NCI-H1930 (cell line): ENCODE results near the gene TRPM3.

ENCODE experiments used
- DNase-seq, 2 experiments: peaks; one replicate each; lab custom pipeline; 2025; lab: John Stamatoyannopoulos, UW

The TRPM3 gene

DNA sequence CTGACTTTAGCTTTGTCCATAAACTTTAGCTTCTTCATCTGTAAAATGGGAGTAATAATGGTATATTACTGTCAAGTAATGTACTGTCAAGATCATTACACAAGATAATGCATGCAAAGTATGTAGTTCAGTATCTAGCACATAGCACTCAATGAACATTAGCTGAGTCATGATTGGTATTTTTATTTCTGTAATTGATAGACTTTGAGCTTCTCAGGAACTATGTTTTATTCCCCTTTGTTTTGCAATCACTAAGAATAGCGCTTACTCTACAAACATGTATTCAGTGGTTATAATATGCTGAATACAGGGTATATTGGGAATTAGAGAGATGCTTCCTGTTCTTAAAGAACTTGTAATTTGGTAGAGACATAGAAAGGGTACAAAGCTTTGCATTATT is 564.6 kb downstream of the TRPM3 start:
- DNase-seq, result no peak

DNA sequence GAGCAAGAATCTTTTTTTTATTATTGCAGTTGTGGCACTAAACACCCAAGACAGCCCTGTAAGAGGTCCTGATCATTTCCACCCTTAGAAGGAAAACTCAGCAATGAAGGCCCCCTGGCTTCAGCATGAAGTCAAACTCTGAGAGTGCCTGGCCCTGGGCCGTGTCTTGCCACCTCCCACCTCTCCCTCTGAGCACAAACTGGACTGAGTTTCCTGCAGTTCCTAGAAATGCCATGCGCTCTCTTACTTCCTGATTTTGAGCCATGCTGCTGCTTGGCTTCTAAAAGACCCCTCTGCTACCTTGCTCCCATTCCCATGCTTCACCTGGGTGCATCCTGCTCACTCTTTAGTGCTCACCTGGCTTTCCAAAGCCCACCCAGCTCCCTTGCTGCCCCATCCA is 566.5 kb downstream of the TRPM3 start:
- no peak for DNase-seq

DNA sequence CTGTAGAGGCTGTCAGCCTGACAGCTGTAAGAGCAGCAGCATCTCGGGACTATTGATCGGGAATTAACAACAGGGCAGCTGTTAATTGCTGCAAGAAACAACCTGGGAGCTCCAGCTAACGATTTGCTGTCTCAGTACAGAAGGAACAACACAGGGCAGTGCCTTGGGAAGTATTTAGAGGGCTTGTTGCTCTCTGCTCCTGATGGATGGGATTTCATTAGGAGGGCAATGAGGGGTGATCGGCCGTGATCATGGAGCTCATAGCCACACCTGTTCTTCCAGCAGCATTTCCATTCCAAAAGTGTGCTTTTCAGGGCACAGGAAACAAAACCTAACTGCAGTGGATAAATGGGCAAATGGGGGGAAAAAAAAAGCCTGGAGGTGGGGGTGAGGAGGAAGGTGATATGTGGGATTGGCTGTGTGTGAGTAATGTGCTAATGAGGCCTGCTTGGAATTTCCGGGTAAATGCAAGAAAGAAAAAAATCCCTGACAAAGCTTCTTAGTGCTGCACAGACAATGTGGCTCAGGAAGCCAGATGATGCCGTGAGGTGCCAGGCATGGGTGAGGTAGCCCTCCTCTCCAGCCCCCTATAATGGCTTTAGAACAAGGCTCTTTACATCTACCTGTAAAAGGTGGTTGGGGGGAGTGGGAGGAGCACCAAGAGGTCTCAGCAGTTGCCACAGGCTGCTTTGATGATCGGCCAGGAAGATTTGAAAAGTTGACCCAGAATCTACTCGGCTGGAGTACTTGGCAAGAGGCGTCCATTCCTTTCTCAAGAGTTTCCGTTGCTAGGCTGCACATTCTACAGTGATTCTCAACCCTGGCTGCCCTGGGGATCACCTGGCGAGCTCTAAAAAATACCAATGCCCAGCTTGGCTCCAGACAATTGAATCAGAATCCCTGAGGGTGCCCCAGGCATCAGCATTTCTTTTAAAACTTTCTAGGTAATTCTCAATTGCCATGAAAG is 567.4 kb downstream of the TRPM3 start:
- no peak for DNase-seq

DNA sequence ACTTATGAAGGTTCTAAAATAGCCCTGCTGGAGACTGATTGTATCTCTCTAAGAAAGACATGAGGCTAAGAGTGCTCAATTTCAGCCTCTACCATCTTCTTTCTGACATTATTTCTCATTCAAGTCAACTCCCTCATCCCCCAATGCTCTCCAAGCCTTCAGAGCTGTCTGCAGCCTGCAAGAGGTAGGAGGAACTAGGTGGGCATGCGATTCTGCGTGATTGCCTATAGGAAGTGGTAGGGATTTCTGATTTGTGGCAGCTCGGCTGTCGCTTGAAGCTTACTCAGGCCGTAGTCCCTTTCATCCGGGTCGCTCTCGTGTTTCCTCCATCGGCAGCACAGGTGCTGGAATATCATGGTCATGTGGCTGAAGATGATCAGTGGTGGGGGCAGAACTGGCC is 568.9 kb downstream of the TRPM3 start:
- DNase-seq, result no peak

DNA sequence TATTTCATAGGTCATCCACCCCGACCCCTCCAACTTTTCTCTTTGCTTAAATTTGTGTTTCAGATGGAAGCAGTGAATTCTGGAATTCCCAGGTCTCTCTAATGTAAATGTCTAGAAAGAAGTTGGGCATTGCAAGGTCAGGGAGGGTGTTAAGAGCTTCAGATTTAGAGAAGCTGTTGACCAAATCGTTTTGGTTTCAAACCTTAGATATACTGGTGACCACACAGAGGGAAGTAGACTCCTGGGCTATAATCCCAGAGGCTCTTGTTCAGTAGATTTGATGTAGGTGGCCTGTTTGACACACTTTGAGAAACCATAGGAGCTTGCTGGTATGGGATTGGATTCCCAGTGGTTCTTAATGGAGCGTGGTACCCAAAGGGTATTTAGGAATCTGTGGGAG is 569.6 kb downstream of the TRPM3 start:
- DNase-seq, result no peak

DNA sequence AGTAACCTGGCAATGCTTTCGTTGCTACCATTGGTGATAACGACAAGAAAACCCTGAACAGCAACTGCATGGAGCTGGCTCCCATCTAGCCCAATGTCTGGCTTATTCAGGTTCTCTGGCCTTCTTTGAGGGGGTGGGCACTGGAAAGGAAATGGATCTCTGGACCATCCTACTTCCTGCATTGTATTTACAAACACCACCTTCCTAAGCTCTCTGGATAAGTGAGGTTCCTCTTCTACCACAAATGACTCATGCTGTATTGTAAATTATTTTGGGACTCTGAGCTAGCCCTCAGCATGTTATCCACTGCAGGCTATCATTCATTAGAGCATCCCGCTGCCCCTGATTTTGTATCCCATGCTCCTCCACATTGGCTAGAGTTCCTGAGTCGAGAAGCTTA is 570.0 kb downstream of the TRPM3 start:
- DNase-seq, result no peak

DNA sequence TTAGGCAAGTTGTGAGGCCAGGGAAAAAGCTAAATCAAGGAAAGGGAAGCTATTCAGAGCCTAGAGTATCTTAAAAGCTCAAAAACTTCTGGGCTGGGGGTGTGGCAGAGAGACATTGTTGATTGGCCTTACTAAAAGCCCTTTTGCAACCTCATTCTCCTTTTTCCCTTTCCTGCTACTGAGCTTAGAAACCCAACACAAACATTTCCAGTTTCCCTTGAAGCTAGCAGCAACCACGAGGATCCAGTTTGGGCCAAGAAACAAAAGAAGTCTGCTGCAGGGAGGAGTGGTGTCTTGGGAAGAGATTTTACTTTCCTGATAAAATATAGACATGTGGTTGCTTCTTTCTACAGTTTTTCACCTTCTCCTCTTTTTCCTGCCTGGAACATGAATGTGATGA is 571.5 kb downstream of the TRPM3 start:
- no peak for DNase-seq

DNA sequence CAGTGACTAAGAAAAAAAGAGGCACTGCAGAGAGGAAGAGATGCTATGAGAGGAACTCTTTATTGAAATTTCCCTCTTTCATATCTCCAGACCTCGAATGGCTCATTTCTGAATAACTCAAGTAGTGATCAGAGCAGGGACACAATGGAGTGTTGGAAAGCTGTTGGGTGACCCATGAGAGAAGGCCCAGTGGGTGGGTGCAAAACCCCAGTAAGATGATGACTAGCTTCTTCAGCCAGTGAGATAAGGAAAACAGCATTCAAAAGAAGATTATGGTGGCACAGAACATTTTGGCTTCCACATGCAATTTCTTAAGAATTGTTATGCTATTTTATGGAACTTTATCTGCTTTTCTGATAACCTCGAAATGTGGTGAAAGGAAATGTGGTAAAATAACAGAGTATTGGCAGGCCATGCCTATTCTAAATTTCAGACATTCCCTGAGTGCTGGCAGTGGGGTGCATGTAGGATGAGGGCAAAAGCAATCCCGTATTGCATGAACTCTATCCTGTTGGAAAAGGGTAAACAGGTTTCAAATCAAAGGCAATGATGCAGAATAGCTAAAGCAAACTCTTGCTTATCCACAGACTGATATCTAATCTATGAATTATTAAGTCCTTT is 579.0 kb downstream of the TRPM3 start:
- DNase-seq, result no peak

DNA sequence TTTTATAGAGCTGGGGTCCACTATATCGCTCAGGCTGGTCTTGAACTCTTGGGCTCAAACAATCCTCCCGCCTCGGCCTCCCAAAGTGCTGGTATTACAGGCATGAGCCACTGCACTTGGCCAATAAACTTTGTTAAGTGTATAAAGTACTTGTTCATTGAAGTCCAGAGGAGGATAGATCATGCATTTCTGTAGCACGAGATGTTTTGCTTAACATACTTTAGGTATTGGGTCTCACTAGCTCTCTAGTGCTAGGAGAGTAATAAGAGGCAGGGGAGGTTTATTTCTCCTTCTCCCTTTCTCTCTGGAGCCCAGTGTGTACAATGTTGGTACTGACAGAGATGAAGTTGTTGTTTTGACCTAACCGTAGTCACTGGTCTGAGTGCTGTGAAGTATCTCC is 581.4 kb downstream of the TRPM3 start:
- DNase-seq, result no peak

DNA sequence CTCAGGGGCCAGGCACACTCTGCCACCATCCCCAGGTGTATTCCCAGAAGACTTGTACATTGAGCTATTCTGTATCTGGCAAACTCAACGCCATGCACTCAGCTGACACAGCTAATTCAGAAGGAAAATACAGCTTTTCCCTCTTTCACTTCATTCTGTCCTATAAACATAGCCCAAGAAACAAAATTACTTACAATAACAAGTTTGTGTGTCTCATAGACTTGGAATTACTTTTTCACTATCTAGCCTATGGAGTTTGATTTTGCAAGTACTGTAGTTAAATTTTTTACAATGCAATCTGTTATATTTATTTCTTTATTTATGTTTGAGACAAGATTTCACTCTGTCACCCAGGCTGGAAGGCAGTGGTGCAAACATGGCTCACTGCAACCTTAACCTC is 581.9 kb downstream of the TRPM3 start:
- no peak for DNase-seq

DNA sequence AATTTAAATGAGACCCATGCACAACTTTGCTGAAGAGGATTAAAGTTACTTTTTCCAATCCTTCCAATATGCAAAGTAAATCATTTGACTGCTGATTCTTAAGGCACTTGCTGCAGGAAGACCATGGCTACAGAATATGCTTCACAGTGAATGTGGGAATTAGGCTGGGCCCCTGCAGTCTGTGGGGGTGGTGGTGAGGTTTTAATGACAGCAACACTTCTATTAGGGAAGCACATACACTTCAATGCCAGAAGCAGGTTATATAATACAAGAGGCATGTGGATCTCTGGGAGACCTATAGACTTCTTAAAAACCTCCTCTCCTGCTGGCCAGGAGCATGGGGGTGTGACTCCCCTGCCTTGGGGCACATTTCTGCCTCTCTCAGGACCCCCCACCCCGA is 582.4 kb downstream of the TRPM3 start:
- DNase-seq, result no peak

DNA sequence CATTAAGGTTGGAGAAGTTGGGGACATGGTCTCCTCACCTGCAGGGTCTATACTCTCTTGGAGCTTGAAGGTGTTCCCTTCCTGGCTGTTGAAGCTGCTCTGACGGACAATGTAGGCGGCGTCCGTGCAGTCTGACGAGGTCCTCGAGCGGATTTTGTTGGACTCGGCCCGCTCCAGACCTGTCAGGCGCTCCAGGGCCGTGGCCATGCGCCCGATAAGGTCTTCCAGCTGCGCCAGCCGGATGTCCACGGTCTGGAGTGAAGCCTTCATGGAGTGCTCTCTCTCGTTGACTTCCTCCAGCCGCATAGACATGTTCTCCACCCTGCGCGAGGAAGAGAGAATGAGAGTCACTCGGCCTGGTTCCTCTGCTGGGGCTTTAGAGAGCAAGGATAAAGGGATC is 584.3 kb downstream of the TRPM3 start:
- no peak for DNase-seq

DNA sequence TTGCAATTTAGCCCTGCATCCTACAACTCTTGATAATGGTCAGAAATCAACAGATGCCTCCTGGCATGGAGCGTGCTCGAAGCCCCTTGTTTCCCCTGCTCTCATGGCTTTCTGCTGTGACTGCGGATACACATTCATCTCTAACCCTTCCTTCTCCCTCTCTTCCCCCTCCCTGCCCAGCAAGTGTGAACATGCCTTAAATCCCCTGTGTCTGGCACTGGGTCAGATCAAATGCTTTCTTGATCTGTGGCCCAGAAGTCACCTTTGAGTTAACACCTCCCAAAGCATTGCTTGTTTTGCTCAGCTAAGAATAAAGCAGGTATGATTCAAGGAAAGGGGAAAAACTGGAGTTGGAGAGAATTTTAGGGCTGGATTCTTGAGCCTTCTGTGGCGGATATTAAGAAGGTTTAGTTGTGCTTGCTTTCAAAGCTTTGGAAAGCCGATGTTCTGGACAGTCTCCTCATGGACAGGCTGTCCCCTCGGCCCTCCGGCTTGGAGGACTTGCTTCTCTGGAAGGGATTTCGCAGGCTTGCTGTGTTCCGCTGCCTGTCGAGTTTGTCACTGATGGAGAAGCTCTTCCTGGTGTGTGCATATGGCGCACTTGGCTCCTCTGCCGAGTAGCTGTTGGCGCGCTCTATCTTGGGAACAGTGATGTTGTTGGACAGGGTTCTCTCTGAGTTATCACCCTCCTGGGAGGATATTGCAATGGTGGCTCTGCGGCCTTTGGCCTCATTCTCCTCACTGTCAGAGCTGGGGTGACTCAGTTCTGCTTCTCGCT is 585.7 kb downstream of the TRPM3 start:
- DNase-seq, result no peak

DNA sequence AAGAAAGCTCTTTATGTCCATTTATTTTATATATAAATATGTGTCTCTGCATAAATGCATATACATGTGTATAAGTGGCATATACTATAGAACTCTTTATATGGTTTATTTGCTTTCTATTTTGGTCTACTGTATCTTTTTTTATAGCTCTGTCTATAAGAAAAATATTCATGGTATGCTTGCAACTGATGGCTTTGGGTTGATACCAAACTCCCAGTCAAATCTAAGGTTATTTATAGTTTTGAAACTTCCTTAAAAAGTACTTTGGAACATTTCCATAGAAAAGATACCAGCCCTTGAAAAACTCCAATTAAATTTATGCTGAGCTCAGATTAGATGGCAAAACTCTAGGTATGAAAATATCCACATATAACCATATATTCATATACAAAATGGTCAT is 587.0 kb downstream of the TRPM3 start:
- no peak for DNase-seq

DNA sequence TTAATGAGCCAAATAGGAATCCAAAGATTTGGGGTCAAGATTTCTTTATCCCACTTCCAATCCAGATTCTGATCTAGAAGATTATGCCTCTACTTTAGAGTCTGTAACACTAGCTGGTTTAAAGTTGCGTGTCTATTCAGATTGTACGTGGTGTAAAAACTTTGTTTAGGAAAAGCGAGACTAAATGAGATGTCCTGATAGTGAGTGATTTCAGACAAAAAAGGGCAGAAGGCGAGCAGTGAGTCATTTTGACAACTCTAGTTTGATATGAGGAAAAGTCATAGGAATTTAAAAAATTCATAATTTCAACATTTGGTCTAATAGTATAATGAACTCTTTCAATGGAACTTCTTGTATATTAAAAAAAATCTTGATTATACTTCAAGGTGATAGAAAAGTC is 587.4 kb downstream of the TRPM3 start:
- DNase-seq, result no peak

DNA sequence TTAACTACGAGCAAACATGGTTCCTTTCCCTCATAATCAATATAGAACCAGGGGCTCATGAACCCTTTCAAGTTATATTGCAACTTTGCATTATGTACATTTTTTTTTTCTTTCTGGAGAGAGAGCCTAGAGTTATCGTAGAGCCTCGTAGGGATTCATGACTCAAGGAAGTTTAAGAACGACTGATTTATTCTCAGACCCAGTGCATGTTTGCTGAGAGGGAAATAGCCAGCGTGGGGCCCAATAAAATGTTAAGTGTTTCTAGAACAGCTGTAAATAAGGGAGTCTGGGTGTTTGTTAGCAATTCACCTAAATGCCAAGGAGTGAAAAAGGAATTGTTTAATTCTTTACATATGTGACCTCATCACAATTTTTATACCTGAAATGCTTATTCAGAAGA is 587.9 kb downstream of the TRPM3 start:
- DNase-seq, result no peak

DNA sequence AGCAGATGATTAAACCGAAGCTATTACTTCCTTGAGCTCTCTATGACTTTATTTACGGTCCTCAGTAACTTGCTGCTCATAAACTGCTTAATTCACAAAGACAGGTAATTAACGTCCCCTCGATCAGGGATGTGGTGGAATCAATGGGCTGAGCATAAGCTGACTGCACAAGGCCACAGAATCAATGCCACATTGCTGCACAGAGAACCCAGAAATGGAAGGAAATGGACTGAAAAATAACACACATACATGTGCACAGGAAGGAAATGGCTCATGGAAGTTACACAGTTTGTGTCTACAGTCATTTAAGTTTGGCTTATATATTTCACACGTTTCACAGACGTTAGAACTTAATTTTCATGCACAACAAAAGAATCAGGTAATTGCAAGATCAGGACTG is 588.7 kb downstream of the TRPM3 start:
- DNase-seq, result no peak

DNA sequence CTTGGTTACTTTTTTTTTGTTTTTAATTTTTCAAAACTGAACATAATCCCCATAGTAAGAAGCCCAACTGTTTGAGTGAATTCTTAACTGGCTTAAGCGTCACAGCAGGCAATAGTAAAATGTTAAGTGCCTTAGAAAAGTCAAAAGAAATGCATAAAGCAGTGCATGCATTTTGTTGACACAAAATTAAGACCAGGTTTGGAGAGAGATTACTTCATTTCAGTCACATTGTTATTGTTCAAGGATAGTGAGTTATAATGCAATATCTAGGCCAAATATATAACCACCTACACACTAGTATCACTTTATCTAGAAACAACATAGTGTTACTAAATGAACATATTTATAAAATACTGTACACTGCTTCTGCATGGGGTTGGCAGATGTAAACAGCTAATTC is 590.1 kb downstream of the TRPM3 start:
- no peak for DNase-seq

DNA sequence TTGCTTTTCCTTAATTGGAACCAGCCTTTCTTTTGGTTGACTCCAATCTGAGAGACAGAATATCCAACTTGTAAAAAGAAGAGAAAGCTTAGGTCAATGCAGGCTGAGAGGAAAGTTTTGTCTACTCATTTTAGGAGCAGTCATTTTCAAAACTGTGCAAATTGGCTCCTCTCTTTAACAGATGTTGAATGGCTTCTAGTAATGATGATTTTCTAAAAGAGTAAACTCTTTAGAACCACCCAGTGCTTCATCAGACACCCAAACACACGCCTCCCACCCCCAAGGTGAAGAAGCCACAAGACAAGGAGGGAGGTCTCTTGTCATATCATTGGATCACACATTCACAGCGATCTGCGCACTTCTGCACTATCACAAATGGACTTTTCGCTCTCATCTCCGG is 590.7 kb downstream of the TRPM3 start:
- no peak for DNase-seq

DNA sequence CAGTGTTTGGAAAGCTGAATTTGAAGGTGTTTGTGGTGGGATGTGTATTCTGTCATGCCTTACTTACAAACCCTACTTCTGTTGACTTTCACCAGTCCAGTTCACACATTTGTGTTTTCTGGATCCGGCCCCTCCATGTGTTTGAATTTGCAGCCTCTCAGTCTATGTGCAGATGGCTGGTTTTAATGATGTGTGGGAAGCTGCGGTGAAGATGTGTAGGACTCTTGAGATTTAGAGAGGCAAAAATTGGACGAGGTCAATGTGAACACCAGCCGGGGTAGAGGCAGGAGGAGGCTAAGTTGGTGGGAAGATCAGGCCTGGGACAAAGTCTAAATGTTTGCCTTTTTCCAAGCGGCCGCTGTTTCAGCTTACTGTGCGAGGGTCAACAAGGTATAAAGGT is 591.6 kb downstream of the TRPM3 start:
- no peak for DNase-seq

DNA sequence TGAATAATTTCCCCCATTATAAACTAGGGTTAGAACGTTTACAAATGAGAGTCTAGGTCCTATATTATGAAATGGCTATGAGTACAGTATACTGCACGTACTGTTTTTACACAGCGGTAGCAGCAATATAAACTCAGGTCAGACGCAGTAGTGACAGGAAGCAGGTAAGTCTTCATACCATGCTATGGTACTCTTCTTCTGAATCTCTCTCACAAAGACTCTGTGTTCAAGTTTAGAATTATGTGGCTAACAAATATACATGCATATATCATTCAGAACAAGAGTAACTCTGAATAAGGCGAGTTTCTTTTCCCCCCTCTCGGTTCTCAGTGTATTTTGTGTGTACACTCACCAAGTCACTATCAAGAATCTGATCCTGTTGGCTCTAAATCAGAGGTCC is 592.0 kb downstream of the TRPM3 start:
- DNase-seq, result no peak

DNA sequence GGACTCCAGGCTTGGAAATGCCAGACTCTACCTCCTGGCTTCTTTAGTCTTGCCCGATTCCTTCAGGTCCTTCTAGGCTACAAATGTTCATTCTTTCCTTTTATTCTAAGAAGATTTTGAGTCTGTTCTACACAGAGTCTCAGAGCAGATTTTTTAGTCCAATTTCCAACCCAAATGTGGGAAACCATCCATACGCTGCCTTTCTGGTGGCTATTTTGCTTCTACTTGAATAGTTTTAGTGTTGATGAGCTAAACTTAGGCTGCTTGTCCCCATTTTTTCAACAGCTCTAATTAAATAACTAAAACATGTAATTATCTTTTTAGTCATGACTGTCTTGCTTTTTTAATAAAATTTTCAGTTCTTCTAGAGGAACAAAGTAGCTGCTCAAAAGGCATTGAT is 594.5 kb downstream of the TRPM3 start:
- no peak for DNase-seq

DNA sequence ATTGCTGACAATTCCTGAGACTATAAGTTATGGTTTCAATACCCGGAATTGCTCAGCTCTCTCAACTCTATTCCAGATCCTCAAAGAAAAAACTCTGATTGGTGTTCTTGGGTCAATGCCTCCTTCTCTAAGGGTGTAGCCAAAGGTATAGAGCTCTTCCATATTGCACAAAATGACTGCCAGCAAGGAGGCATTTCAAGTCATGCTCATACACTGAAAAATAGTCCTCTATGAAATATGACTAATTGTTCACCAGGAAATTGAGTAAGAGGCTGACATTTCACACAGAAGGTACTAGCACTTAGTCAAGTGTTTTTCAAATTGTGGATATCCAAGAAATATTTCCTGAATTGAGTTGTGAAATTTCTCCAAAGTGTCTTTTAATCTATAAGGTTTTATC is 595.9 kb downstream of the TRPM3 start:
- no peak for DNase-seq
